T-helper 2 cell treated with Interferon-gamma antibody and Interleukin-4, amounts not matched to agents 5 μg/mL and 100 μg/mL, for 36 hours (primary cell): Measurements from ENCODE around the gene CSNK2A3.
"Not testable (repeated sequence)": the region's sequence is repeated elsewhere in the genome, so short reads cannot be mapped to it uniquely, and the experiment has no call there.

Experiments used
- DNase-seq: peaks from one replicate; pipeline ENCODE4 v3.0.0; 2021; ENCODE audit warnings: low spot score
- H3K27ac Mint-ChIP-seq: one replicate; pipeline ENCODE4 v1.8.0; 2021; ENCODE audit warnings: mild to moderate bottlenecking, mixed read lengths
- H3K27me3 Mint-ChIP-seq: one replicate; pipeline ENCODE4 v1.8.0; 2021; ENCODE audit warnings: low read depth, mixed read lengths
- H3K36me3 Mint-ChIP-seq: one replicate; pipeline ENCODE4 v1.8.0; 2021; ENCODE audit warnings: low read depth, mixed read lengths
- H3K4me1 Mint-ChIP-seq: one replicate; pipeline ENCODE4 v1.8.0; 2021; ENCODE audit warnings: low read depth, mixed read lengths
- H3K4me3 Mint-ChIP-seq: one replicate; pipeline ENCODE4 v1.8.0; 2022; ENCODE audit warnings: mild to moderate bottlenecking, moderate library complexity, mixed read lengths
- H3K9me3 Mint-ChIP-seq: one replicate; pipeline ENCODE4 v1.8.0; 2021; ENCODE audit warnings: mixed read lengths

Gene CSNK2A3

GRCh38 chr11:11370962-11371303, 17.9 kb upstream of the CSNK2A3 start:
- Mint-ChIP-seq H3K27ac (no peak overlapping the region), H3K36me3 (no peaks in the 10 kb centered on the region), H3K4me1 (no peaks in the 10 kb centered on the region), H3K9me3 (no peaks in the 10 kb centered on the region), H3K4me3 (no peak overlapping the region), H3K27me3 (no peaks in the 10 kb centered on the region)
- no peak for DNase-seq

- Mint-ChIP-seq H3K4me1 (no peaks in the 10 kb centered on the region), H3K27ac (no peak overlapping the region), H3K4me3 (no peak overlapping the region), H3K27me3 (no peaks in the 10 kb centered on the region), H3K9me3 (no peaks in the 10 kb centered on the region), H3K36me3 (no peaks in the 10 kb centered on the region)
- DNase-seq = no peak
Measured at GRCh38 chr11:11370255-11370961, 17.4 kb upstream of the CSNK2A3 start.

- Mint-ChIP-seq H3K36me3 (no peaks in the 10 kb centered on the region), H3K27ac (no peak overlapping the region), H3K4me1 (no peaks in the 10 kb centered on the region), H3K27me3 (peaks cover 2% of the 10 kb centered on the region), H3K4me3 (no peak overlapping the region), H3K9me3 (no peaks in the 10 kb centered on the region)
- DNase-seq = no peak
Measured at GRCh38 chr11:11366793-11367192, 13.7 kb upstream of the CSNK2A3 start.

GRCh38 chr11:11363674-11364073, 10.6 kb upstream of the CSNK2A3 start:
- no peak overlapping the region for H3K4me3 Mint-ChIP-seq
- peaks cover 2% of the 10 kb centered on the region for H3K27me3 Mint-ChIP-seq
- H3K36me3 Mint-ChIP-seq = no peaks in the 10 kb centered on the region
- DNase-seq = no peak
- no peaks in the 10 kb centered on the region for H3K4me1 Mint-ChIP-seq
- H3K27ac Mint-ChIP-seq = no peak overlapping the region
- no peaks in the 10 kb centered on the region for H3K9me3 Mint-ChIP-seq

- no peaks in the 10 kb centered on the region for H3K36me3 Mint-ChIP-seq
- H3K9me3 Mint-ChIP-seq = no peaks in the 10 kb centered on the region
- H3K27me3 Mint-ChIP-seq = peaks cover 2% of the 10 kb centered on the region
- H3K4me3 Mint-ChIP-seq = no peak overlapping the region
- no peaks in the 10 kb centered on the region for H3K4me1 Mint-ChIP-seq
- H3K27ac Mint-ChIP-seq = no peak overlapping the region
- no peak for DNase-seq
Measured at GRCh38 chr11:11359611-11360010, 6.6 kb upstream of the CSNK2A3 start.

- no peak overlapping the region for H3K27ac Mint-ChIP-seq
Measured at GRCh38 chr11:11356842-11357241, 3.8 kb upstream of the CSNK2A3 start.

GRCh38 chr11:11351851-11352250, 1.2 kb downstream of the CSNK2A3 start:
- H3K4me3 Mint-ChIP-seq, DNase-seq, H3K9me3 Mint-ChIP-seq, H3K36me3 Mint-ChIP-seq, H3K27me3 Mint-ChIP-seq, H3K27ac Mint-ChIP-seq, H3K4me1 Mint-ChIP-seq: not testable (repeated sequence)

More at GRCh38 chr11:11356842-11357241, 3.8 kb upstream of the CSNK2A3 start:
- H3K27me3 Mint-ChIP-seq = no peaks in the 10 kb centered on the region
- H3K4me3 Mint-ChIP-seq = no peak overlapping the region
- H3K4me1 Mint-ChIP-seq = no peaks in the 10 kb centered on the region
- H3K36me3 Mint-ChIP-seq = no peaks in the 10 kb centered on the region
- DNase-seq = no peak
- H3K9me3 Mint-ChIP-seq = no peaks in the 10 kb centered on the region

GRCh38 chr11:11351042-11351586, 1.9 kb downstream of the CSNK2A3 start:
- Mint-ChIP-seq H3K4me1 (no peaks in the 10 kb centered on the region), H3K4me3 (no peak overlapping the region), H3K27ac (no peak overlapping the region), H3K27me3 (no peaks in the 10 kb centered on the region), H3K9me3 (no peaks in the 10 kb centered on the region), H3K36me3 (no peaks in the 10 kb centered on the region)
- DNase-seq = no peak

GRCh38 chr11:11349870-11350337, 3.1 kb downstream of the CSNK2A3 start:
- no peak for DNase-seq
- no peak overlapping the region for H3K4me3 Mint-ChIP-seq
- no peak overlapping the region for H3K27ac Mint-ChIP-seq
- H3K4me1 Mint-ChIP-seq = no peaks in the 10 kb centered on the region
- H3K36me3 Mint-ChIP-seq = no peaks in the 10 kb centered on the region
- H3K9me3 Mint-ChIP-seq = no peaks in the 10 kb centered on the region
- no peaks in the 10 kb centered on the region for H3K27me3 Mint-ChIP-seq

- peaks cover under 1% of the 10 kb centered on the region for H3K4me1 Mint-ChIP-seq
- H3K4me3 Mint-ChIP-seq = no peak overlapping the region
- no peaks in the 10 kb centered on the region for H3K27me3 Mint-ChIP-seq
- H3K9me3 Mint-ChIP-seq = no peaks in the 10 kb centered on the region
- no peak overlapping the region for H3K27ac Mint-ChIP-seq
- no peaks in the 10 kb centered on the region for H3K36me3 Mint-ChIP-seq
- DNase-seq = no peak
Measured at GRCh38 chr11:11349106-11349825, 3.8 kb downstream of the CSNK2A3 start.

- Mint-ChIP-seq H3K4me3 (no peak overlapping the region), H3K27me3 (no peaks in the 10 kb centered on the region), H3K9me3 (no peaks in the 10 kb centered on the region), H3K36me3 (no peaks in the 10 kb centered on the region), H3K27ac (no peak overlapping the region), H3K4me1 (peaks cover 3% of the 10 kb centered on the region)
- DNase-seq = no peak
Measured at GRCh38 chr11:11348303-11348702, 4.7 kb downstream of the CSNK2A3 start.

GRCh38 chr11:11347592-11347991, 5.5 kb downstream of the CSNK2A3 start:
- Mint-ChIP-seq H3K27me3 (no peaks in the 10 kb centered on the region), H3K4me1 (peaks cover 3% of the 10 kb centered on the region), H3K36me3 (no peaks in the 10 kb centered on the region), H3K27ac (no peak overlapping the region), H3K9me3 (no peaks in the 10 kb centered on the region), H3K4me3 (no peak overlapping the region)
- DNase-seq = no peak

- H3K4me1 Mint-ChIP-seq = peaks cover 3% of the 10 kb centered on the region
- H3K27ac Mint-ChIP-seq = no peak overlapping the region
- no peaks in the 10 kb centered on the region for H3K36me3 Mint-ChIP-seq
- H3K27me3 Mint-ChIP-seq = no peaks in the 10 kb centered on the region
- no peak overlapping the region for H3K4me3 Mint-ChIP-seq
- H3K9me3 Mint-ChIP-seq = no peaks in the 10 kb centered on the region
- DNase-seq = no peak
Measured at GRCh38 chr11:11346303-11346702, 6.7 kb downstream of the CSNK2A3 start.

- H3K27me3 Mint-ChIP-seq = no peaks in the 10 kb centered on the region
- H3K4me1 Mint-ChIP-seq = peaks cover 3% of the 10 kb centered on the region
- no peak overlapping the region for H3K4me3 Mint-ChIP-seq
- no peaks in the 10 kb centered on the region for H3K36me3 Mint-ChIP-seq
- no peaks in the 10 kb centered on the region for H3K9me3 Mint-ChIP-seq
- no peak for DNase-seq
- H3K27ac Mint-ChIP-seq = no peak overlapping the region
Measured at GRCh38 chr11:11345099-11345498, 8.0 kb downstream of the CSNK2A3 start.
